Parathyroid adenoma (tissue), 2 donors: ENCODE data around the gene SNTG2.

Experiments
- H2AFZ ChIP-seq: fragments of 300-600 bp; sonication (generic); one replicate; pipeline ENCODE4 v1.7.0; 2017; ENCODE audit warnings: antibody characterized with exemption, mild to moderate bottlenecking
- H3K27ac ChIP-seq: fragments of 300-600 bp; sonication (generic); one replicate; pipeline ENCODE4 v1.7.0; 2017
- H3K27me3 ChIP-seq: fragments of 300-600 bp; sonication (generic); one replicate; pipeline ENCODE4 v1.7.0; 2017; ENCODE audit warnings: low read length; ENCODE audit not compliant: control insufficient read depth, insufficient read depth
- H3K36me3 ChIP-seq: fragments of 300-600 bp; sonication (generic); one replicate; pipeline ENCODE4 v1.7.0; 2017; ENCODE audit warnings: low read length; ENCODE audit not compliant: control insufficient read depth, insufficient read depth
- H3K4me1 ChIP-seq: fragments of 300-600 bp; sonication (generic); one replicate; pipeline ENCODE4 v1.7.0; 2017; ENCODE audit warnings: control low read depth
- H3K4me2 ChIP-seq: fragments of 300-600 bp; sonication (generic); one replicate; pipeline ENCODE4 v1.7.0; 2017; ENCODE audit warnings: low read length
- H3K4me3 ChIP-seq: fragments of 300-600 bp; sonication (generic); one replicate; pipeline ENCODE4 v1.7.0; 2017; ENCODE audit warnings: low read depth, low read length
- H3K79me2 ChIP-seq: fragments of 300-600 bp; sonication (generic); one replicate; pipeline ENCODE4 v1.7.0; 2017; ENCODE audit warnings: control low read depth
- H3K9ac ChIP-seq: fragments of 300-600 bp; sonication (generic); one replicate; pipeline ENCODE4 v1.7.0; 2017; ENCODE audit warnings: mild to moderate bottlenecking
- H3K9me3 ChIP-seq: fragments of 300-600 bp; sonication (generic); one replicate; pipeline ENCODE4 v1.7.0; 2017; ENCODE audit warnings: low read length; ENCODE audit not compliant: control insufficient read depth
- TF ChIP-seq, protein P1 (sequence below): fragments of 300-600 bp; sonication (generic); IDR thresholded peaks from one replicate; pipeline ENCODE4 v1.7.0; 2017; ENCODE audit warnings: antibody characterized with exemption, mild to moderate bottlenecking
- donor health status: primary hyperparathyroidism.

The SNTG2 gene

DNA sequence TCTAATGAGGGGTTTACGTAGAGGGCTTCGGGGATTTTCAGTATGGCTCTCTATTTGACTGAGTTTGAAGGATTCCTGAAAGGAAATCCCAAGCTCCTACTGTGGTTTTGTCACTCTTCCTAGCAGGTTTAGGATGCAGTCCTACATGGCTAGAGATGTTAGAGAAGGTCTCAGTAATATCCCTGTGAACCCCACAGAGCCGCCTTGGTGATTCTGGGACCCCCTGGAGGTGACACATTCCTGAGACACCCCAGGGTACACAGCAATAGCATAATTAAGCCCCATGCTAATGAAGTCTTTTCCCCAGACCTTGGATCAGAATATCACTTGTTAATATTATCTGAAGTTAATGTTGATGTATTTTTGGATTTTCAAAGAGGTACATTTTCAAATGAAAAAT, 103.8 kb downstream of the SNTG2 start:
- no peaks in the 10 kb centered on the region for H3K9me3 ChIP-seq
- no peak overlapping the region for H3K9ac ChIP-seq
- no peak overlapping the region for H3K27ac ChIP-seq
- H3K4me3 ChIP-seq, result no peak overlapping the region
- no peaks in the 10 kb centered on the region for H3K79me2 ChIP-seq
- H3K4me2 ChIP-seq, result no peak overlapping the region
- H3K36me3 ChIP-seq, result no peaks in the 10 kb centered on the region
- no peaks in the 10 kb centered on the region for H3K27me3 ChIP-seq
- TF ChIP-seq, protein P1, sequence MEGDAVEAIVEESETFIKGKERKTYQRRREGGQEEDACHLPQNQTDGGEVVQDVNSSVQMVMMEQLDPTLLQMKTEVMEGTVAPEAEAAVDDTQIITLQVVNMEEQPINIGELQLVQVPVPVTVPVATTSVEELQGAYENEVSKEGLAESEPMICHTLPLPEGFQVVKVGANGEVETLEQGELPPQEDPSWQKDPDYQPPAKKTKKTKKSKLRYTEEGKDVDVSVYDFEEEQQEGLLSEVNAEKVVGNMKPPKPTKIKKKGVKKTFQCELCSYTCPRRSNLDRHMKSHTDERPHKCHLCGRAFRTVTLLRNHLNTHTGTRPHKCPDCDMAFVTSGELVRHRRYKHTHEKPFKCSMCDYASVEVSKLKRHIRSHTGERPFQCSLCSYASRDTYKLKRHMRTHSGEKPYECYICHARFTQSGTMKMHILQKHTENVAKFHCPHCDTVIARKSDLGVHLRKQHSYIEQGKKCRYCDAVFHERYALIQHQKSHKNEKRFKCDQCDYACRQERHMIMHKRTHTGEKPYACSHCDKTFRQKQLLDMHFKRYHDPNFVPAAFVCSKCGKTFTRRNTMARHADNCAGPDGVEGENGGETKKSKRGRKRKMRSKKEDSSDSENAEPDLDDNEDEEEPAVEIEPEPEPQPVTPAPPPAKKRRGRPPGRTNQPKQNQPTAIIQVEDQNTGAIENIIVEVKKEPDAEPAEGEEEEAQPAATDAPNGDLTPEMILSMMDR, result no peak
- H3K4me1 ChIP-seq, result no peaks in the 10 kb centered on the region
- H2AFZ ChIP-seq, result no peak overlapping the region

DNA sequence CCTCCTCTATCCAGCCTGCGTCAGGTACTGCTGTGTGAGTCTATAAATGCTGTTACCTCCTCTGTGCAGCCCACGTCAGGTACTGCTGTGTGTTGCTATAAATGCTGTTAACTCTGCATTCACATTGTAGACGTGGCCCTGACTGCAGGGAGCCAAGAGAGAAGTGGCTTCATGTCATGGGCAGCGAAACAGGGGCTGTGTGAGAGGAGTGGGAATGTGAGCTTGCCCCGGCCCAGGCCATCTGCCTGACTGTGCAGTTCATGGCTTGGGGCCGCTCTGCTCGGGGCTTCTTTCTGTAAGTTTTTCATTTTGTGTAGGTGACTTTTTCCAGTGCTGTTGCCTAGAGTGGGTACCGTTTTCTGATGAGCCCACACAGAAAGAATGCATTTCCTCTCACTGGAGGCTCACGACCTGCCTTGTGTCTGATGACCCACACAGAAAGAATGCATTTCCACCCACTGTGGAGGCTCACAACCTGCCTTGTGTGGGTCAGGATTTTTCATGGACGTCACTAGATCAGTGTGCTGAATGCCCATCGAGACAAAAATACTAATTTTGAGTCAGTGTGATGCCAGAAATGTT, 104.5 kb downstream of the SNTG2 start:
- no peaks in the 10 kb centered on the region for H3K79me2 ChIP-seq
- no peaks in the 10 kb centered on the region for H3K36me3 ChIP-seq
- H3K4me1 ChIP-seq, result no peaks in the 10 kb centered on the region
- no peaks in the 10 kb centered on the region for H3K9me3 ChIP-seq
- H3K27ac ChIP-seq, result no peak overlapping the region
- no peak overlapping the region for H3K9ac ChIP-seq
- H3K4me3 ChIP-seq, result no peak overlapping the region
- TF ChIP-seq, protein P1, result no peak
- no peaks in the 10 kb centered on the region for H3K27me3 ChIP-seq
- no peak overlapping the region for H3K4me2 ChIP-seq
- H2AFZ ChIP-seq, result no peak overlapping the region

GRCh38 chr2:1060372-1060771, 109.7 kb downstream of the SNTG2 start:
- Histone ChIP-seq H3K4me2 (no peak overlapping the region), H3K27me3 (no peaks in the 10 kb centered on the region), H3K9me3 (no peaks in the 10 kb centered on the region), H3K4me3 (no peak overlapping the region), H2AFZ (no peak overlapping the region), H3K27ac (no peak overlapping the region), H3K79me2 (no peaks in the 10 kb centered on the region), H3K4me1 (no peaks in the 10 kb centered on the region), H3K36me3 (no peaks in the 10 kb centered on the region), H3K9ac (no peak overlapping the region)
- TF ChIP-seq, protein P1, result no peak

- Histone ChIP-seq H3K4me3 (no peak overlapping the region), H3K36me3 (no peaks in the 10 kb centered on the region), H3K27me3 (no peaks in the 10 kb centered on the region), H3K27ac (no peak overlapping the region), H3K79me2 (no peaks in the 10 kb centered on the region), H3K4me1 (no peaks in the 10 kb centered on the region), H3K9me3 (no peaks in the 10 kb centered on the region), H2AFZ (no peak overlapping the region), H3K4me2 (no peak overlapping the region), H3K9ac (no peak overlapping the region)
- TF ChIP-seq, protein P1, result no peak
These were observed 110.3 kb downstream of the SNTG2 start for GRCh38 chr2:1060987-1061386.

DNA sequence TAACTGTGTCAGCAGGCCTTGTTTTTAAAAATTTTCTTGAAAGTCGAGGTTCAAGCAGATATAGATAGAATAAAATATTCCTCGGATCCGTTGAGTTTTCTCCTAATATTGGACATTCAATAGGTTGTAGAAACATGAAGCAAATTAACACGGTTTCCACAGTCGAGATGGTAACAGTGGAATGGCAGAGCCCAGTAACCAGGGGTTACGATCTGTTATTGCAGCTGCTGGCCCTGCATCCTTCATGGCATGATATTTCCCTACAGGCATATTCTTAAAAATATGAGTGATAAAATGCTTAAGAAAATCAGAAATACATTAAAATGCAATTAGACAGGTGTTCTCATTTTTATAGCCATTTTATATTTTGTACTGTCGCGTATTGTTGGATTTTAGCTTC, 117.6 kb downstream of the SNTG2 start:
- H3K4me3 ChIP-seq, result no peak overlapping the region
- no peak overlapping the region for H3K27ac ChIP-seq

More for the DNA sequence above, 117.6 kb downstream of the SNTG2 start:
- H2AFZ ChIP-seq, result no peak overlapping the region
- no peaks in the 10 kb centered on the region for H3K27me3 ChIP-seq
- no peaks in the 10 kb centered on the region for H3K79me2 ChIP-seq
- TF ChIP-seq, protein P1, result no peak
- H3K9ac ChIP-seq, result no peak overlapping the region
- H3K4me2 ChIP-seq, result no peak overlapping the region
- H3K4me1 ChIP-seq, result no peaks in the 10 kb centered on the region
- no peaks in the 10 kb centered on the region for H3K36me3 ChIP-seq
- no peaks in the 10 kb centered on the region for H3K9me3 ChIP-seq
